Motor neuron (in vitro differentiated cells): ENCODE measurements around the gene LRIG3. TPM values are rescaled to one million over a fixed set of nuclear protein-coding genes. Genes with fewer than 3 reads are reported as not detected.
A peak's percentile ranks its signal among the peaks of the same experiment; 100 is the strongest.
"Not testable (repeated sequence)": the region's sequence is repeated elsewhere in the genome, so short reads cannot be mapped to it uniquely, and the experiment has no call there.

Experiments
- ATAC-seq, 8 experiments: fragments of 200-7000 bp; cut with Tn5 transposase; replicated peaks in 6 of 8; 2 replicates each; pipeline ENCODE4 v1.8.0; 2021; ENCODE audit warnings: mild to moderate bottlenecking in 8 of 8, moderate library complexity in 8 of 8
- H3K27ac ChIP-seq, 2 donors: fragments of 250-450 bp; sonication (Bioruptor Pico); 2 replicates each; pipeline ENCODE4 v1.9.0; 2021; ENCODE audit warnings: antibody characterized with exemption in 2 of 2, mild to moderate bottlenecking in 2 of 2, moderate library complexity in 1 of 2
- H3K4me1 ChIP-seq, 2 donors: fragments of 250-450 bp; sonication (Bioruptor Pico); replicated peaks in 1 of 2; 2 replicates each; pipeline ENCODE4 v1.6.1; 2021; ENCODE audit warnings: antibody characterized with exemption in 2 of 2, mild to moderate bottlenecking in 2 of 2, moderate library complexity in 1 of 2
- H3K4me3 ChIP-seq, 5 donors: fragments of 250-450 bp; sonication (Bioruptor Pico); 2 replicates each; pipeline ENCODE4 v1.9.0; 2021; ENCODE audit warnings: antibody characterized with exemption in 5 of 5, mild to moderate bottlenecking in 5 of 5, moderate library complexity in 4 of 5
- WGBS, 10 experiments: fragments of 450-650 bp; shearing (Covaris generic); methylation state at CpG; one replicate each; pipeline ENCODE4 v1.0.0; 2022; 5-methylcytosine and 5-hydroxymethylcytosine counted together
- in situ Hi-C, 9 experiments: fragments of 400-800 bp; cut with MboI; loops; one replicate each; pipeline ENCODE4 v1.15.0; 2021; ENCODE audit warnings: low sequenced_read_pairs in 9 of 9, low pct_unique_long_range_greater_than_20kb in 2 of 9; ENCODE audit not compliant: unreplicated experiment in 9 of 9
- total RNA-seq, 8 experiments: library from RNA; unstranded; fragments of 300-600 nt; gene quantifications; 2 replicates each; pipeline versions ENCODE4 v1.2.3 to v1.2.4, GENCODE V29; 2022

LRIG3 gene
- total RNA-seq, 8 experiments from 2014 or later, result 3.2 to 150 (median 14.8) TPM

GRCh38 chr12:58954002-58954401, 33.7 kb upstream of the LRIG3 start:
- H3K4me3 ChIP-seq, result no peak overlapping the region
- WGBS, 10 experiments, result 50 to 100% (median 86%) methylated on average over 2 to 3 of the region's 3 CpGs
- no peak for ATAC-seq
- H3K4me1 ChIP-seq, result no peaks in the 10 kb centered on the region
- no peak overlapping the region for H3K27ac ChIP-seq
- in situ Hi-C loops, result no loop called here

- H3K27ac ChIP-seq, result no peak overlapping the region
- no peak overlapping the region for H3K4me3 ChIP-seq
- in situ Hi-C loops, result no loop called here
- ATAC-seq, result no peak
- H3K4me1 ChIP-seq, result no peaks in the 10 kb centered on the region
- 0 to 100% (median 86%) methylated on average over 1 to 2 of the region's 2 CpGs; no CpG with 5 or more reads in 5 of the 10 experiments for WGBS, 10 experiments
Observed at GRCh38 chr12:58950739-58951100, 30.4 kb upstream of the LRIG3 start.

- H3K4me3 ChIP-seq, H3K27ac ChIP-seq, ATAC-seq, H3K4me1 ChIP-seq, in situ Hi-C loops: not testable (repeated sequence)
- WGBS, 10 experiments, result 79 to 100% (median 100%) methylated on average over 1 to 3 of the region's 11 CpGs; no CpG with 5 or more reads in 3 of the 10 experiments
Observed at GRCh38 chr12:58949954-58950738, 29.8 kb upstream of the LRIG3 start.

- Histone ChIP-seq H3K4me3 (no peak overlapping the region), H3K4me1 (no peaks in the 10 kb centered on the region), H3K27ac (no peak overlapping the region)
- in situ Hi-C loops, result no loop called here
- WGBS, 10 experiments, result 80 to 100% (median 100%) methylated on average over 1 to 3 of the region's 3 CpGs; no CpG with 5 or more reads in 1 of the 10 experiments
- ATAC-seq, result no peak
Observed at GRCh38 chr12:58943079-58943478, 22.8 kb upstream of the LRIG3 start.

GRCh38 chr12:58942345-58942744, 22.0 kb upstream of the LRIG3 start:
- WGBS, 10 experiments, result 40 to 100% (median 100%) methylated on average over 1 to 2 of the region's 2 CpGs; no CpG with 5 or more reads in 1 of the 10 experiments
- in situ Hi-C loops, result no loop called here
- Histone ChIP-seq H3K4me3 (no peak overlapping the region), H3K4me1 (no peaks in the 10 kb centered on the region), H3K27ac (no peak overlapping the region)
- peak in 1 of 8 experiments; percentile 25 for ATAC-seq

- in situ Hi-C loops, result no loop called here
- Histone ChIP-seq H3K27ac (no peak overlapping the region), H3K4me1 (no peaks in the 10 kb centered on the region), H3K4me3 (no peak overlapping the region)
- 66 to 100% (median 91%) methylated on average over 2 to 5 of the region's 6 CpGs; no CpG with 5 or more reads in 2 of the 10 experiments for WGBS, 10 experiments
- no peak for ATAC-seq
Observed at GRCh38 chr12:58939399-58940100, 19.2 kb upstream of the LRIG3 start.

GRCh38 chr12:58938440-58938839, 18.1 kb upstream of the LRIG3 start:
- ATAC-seq, result no peak
- in situ Hi-C loops, result no loop called here
- Histone ChIP-seq H3K4me1 (no peaks in the 10 kb centered on the region), H3K4me3 (no peak overlapping the region), H3K27ac (no peak overlapping the region)
- 41 to 100% (median 90%) methylated on average over 1 to 2 of the region's 2 CpGs; no CpG with 5 or more reads in 2 of the 10 experiments for WGBS, 10 experiments

GRCh38 chr12:58934528-58934927, 14.2 kb upstream of the LRIG3 start:
- no peak for ATAC-seq
- in situ Hi-C loops, result no loop called here
- WGBS, 10 experiments, result 29 to 94% (median 68%) methylated on average over 1 to 3 of the region's 3 CpGs; no CpG with 5 or more reads in 3 of the 10 experiments

GRCh38 chr12:58932806-58933681, 12.7 kb upstream of the LRIG3 start:
- WGBS, 10 experiments, result 23 to 94% (median 80%) methylated on average over 2 to 8 of the region's 8 CpGs
- Histone ChIP-seq H3K4me3 (no peak overlapping the region), H3K27ac (no peak overlapping the region), H3K4me1 (no peaks in the 10 kb centered on the region)
- peak in 1 of 8 experiments; percentile 83 for ATAC-seq
- in situ Hi-C loops, result no loop called here

More at GRCh38 chr12:58934528-58934927, 14.2 kb upstream of the LRIG3 start:
- Histone ChIP-seq H3K27ac (no peak overlapping the region), H3K4me1 (no peaks in the 10 kb centered on the region), H3K4me3 (no peak overlapping the region)

- no peak for ATAC-seq
- no peak overlapping the region for H3K4me3 ChIP-seq
- H3K27ac ChIP-seq, result no peak overlapping the region
- in situ Hi-C loops, result no loop called here
- WGBS, 10 experiments, result 70 to 100% (median 93%) methylated on average over 1 to 4 of the region's 4 CpGs; no CpG with 5 or more reads in 1 of the 10 experiments
- H3K4me1 ChIP-seq, result no peaks in the 10 kb centered on the region
Observed at GRCh38 chr12:58931518-58931917, 11.2 kb upstream of the LRIG3 start.

- no peak overlapping the region for H3K4me3 ChIP-seq
- ATAC-seq, result no peak
- H3K27ac ChIP-seq, result no peak overlapping the region
- WGBS, 10 experiments, result 73 to 100% (median 100%) methylated on average over 1 to 2 of the region's 2 CpGs; no CpG with 5 or more reads in 2 of the 10 experiments
- in situ Hi-C loops, result no loop called here
- no peaks in the 10 kb centered on the region for H3K4me1 ChIP-seq
Observed at GRCh38 chr12:58930770-58931324, 10.5 kb upstream of the LRIG3 start.

GRCh38 chr12:58927120-58927519, 6.8 kb upstream of the LRIG3 start:
- H3K4me3 ChIP-seq, result no peak overlapping the region
- ATAC-seq, result peak in 1 of 8 experiments; percentile 37
- in situ Hi-C loops, result no loop called here
- no peak overlapping the region for H3K27ac ChIP-seq
- no peaks in the 10 kb centered on the region for H3K4me1 ChIP-seq
- 20 to 90% (median 71%) methylated on average over 1 to 4 of the region's 4 CpGs; no CpG with 5 or more reads in 1 of the 10 experiments for WGBS, 10 experiments
